Heart left ventricle (tissue), 13 donors: ENCODE data around the gene CAMTA1.

Experiments
- CTCF ChIP-seq, 12 donors: fragments of 200-600 bp; sonication (generic) in 4 of 12; IDR thresholded peaks; one replicate each; pipeline versions ENCODE4 v1.5.0 to v1.8.0; 2018 to 2022; ENCODE audit warnings: antibody characterized with exemption in 12 of 12, mild to moderate bottlenecking in 5 of 12
- POLR2A ChIP-seq, 2 donors: fragments of 450-650 bp; IDR thresholded peaks; one replicate each; pipeline ENCODE4 v1.6.1; 2017; ENCODE audit warnings: antibody characterized with exemption in 2 of 2, mild to moderate bottlenecking in 2 of 2, moderate library complexity in 2 of 2
- donor health status: ischemic (EF 13 %, LVEDD 7.1; RV severe dilation, severe dysfunction).
- donor health status: DM: no; HTN: yes; CAD: no.
- donor health status: DM: no; HTN: no; CAD: no.
- donor health status: ischemic (EF 25% LVEDD 6.9; RV normal size, moderate dysfunction).
- donor health status: ischemic (EF 25% LVEDD 5.7; RV mildly dilated, moderate dysfunction).
- donor health status: ischemic (EF 35%, LVEDD 5.7; RV mildly dilated, moderate dysfunction).
- donor health status: nonischemic (EF 11% LVEDD 7.7; RV severe dilation, severe dysfunction).
- donor health status: DM: yes; HTN: yes; CAD: no.
- donor health status: PGD.
- donor health status: ischemic (EF 29% LVEDD 5.4; RV normal size, mild dysfunction).
- donor health status: nonischemic (EF 23%, LVEDD 6.1; RV moderate dilation, normal function).

DNA sequence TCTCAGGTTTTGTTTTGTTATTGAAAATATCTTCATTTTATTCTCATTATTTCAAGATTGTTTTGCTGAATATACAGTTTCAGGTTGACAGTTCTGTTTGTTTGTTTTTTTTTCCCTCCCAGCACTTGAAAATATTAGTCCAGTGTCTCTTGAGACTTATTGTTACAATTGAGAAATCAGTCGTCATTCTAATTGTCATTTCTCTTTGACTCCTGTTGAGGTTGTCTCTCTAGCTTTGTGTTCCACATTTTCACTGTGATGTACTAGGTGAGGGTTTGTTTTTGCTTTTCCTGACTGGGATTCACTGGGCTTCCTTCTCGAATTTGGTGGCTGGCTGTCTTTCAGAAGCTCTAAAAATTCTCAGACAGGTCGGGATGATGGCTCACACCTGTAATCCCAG is 542.6 kb downstream of the CAMTA1 start:
- no peak for TF ChIP-seq CTCF (IDR thresholded peaks at IDR 0.05)
- TF ChIP-seq POLR2A (IDR thresholded peaks at IDR 0.05), result no peak
